Endothelial cell of umbilical vein (primary cell): Measurements from ENCODE around the gene TNRC6B.
"Not testable (repeated sequence)": the region's sequence is repeated elsewhere in the genome, so short reads cannot be mapped to it uniquely, and the experiment has no call there.

ENCODE experiments used
- CTCF ChIP-seq, 2 donors: IDR thresholded peaks; 1 replicate in 1 of 2; 2 replicates in 1 of 2; pipeline ENCODE4 v1.5.1; 2011; ENCODE audit warnings: low read length in 2 of 2, mild to moderate bottlenecking in 2 of 2, moderate library complexity in 2 of 2, control low read depth in 1 of 2, inconsistent platforms in 1 of 2, low read depth in 1 of 2; ENCODE audit not compliant: insufficient read depth in 1 of 2; ENCODE audit errors: extremely low read depth in 1 of 2
- MYC ChIP-seq: IDR thresholded peaks from one replicate; pipeline ENCODE4 v1.6.1; 2011; ENCODE audit warnings: mild to moderate bottlenecking, low read depth, low read length
- POLR2A ChIP-seq: IDR thresholded peaks from 2 replicates; pipeline ENCODE4 v1.6.1; 2012; ENCODE audit warnings: low read depth, mild to moderate bottlenecking, control low read depth, low read length
- POLR2AphosphoS5 ChIP-seq: IDR thresholded peaks from 2 replicates; pipeline ENCODE4 v1.6.1; 2012; ENCODE audit warnings: low read depth, mild to moderate bottlenecking, control low read depth, low read length, moderate library complexity; ENCODE audit not compliant: insufficient read depth

GRCh38 chr22:40378448-40378847 is 200.7 kb downstream of the TNRC6B start:
- not testable (repeated sequence) for TF ChIP-seq MYC; POLR2A; POLR2AphosphoS5; CTCF (IDR thresholded peaks at IDR 0.05; ENCODE audit: extremely low read depth in 1 of 2, insufficient read depth in 1 of 2, low read depth in 1 of 2, low read length in 2 of 2)
